Smooth muscle cell (in vitro differentiated cells): ENCODE results near the gene RWDD1. TPM values are rescaled to one million over a fixed set of nuclear protein-coding genes. Genes with fewer than 3 reads are reported as not detected.
"Not testable (repeated sequence)": the region's sequence is repeated elsewhere in the genome, so short reads cannot be mapped to it uniquely, and the experiment has no call there.

Experiments used
- DNase-seq: peaks from one replicate; lab custom pipeline; 2025; ENCODE audit not compliant: unreplicated experiment; lab: John Stamatoyannopoulos, UW
- H2AFZ ChIP-seq: fragments of 200-600 bp; sonication (generic); 2 replicates; pipeline ENCODE4 v1.6.0; 2016; ENCODE audit warnings: antibody characterized with exemption, low read depth, mild to moderate bottlenecking
- H3F3A ChIP-seq: fragments of 200-600 bp; sonication (generic); 2 replicates; pipeline ENCODE4 v1.6.0; 2017; ENCODE audit warnings: antibody characterized with exemption, low read depth
- H3K27ac ChIP-seq: fragments of 200-600 bp; sonication (generic); 2 replicates; pipeline ENCODE4 v1.5.1; 2016; ENCODE audit warnings: low read depth, mild to moderate bottlenecking
- H3K27me3 ChIP-seq: fragments of 200-600 bp; sonication (generic); 2 replicates; pipeline ENCODE4 v1.6.1; 2016; ENCODE audit warnings: low read depth, mild to moderate bottlenecking
- H3K36me3 ChIP-seq: fragments of 200-600 bp; sonication (generic); 2 replicates; pipeline ENCODE4 v1.5.1; 2016; ENCODE audit warnings: low read depth
- H3K4me1 ChIP-seq: fragments of 200-600 bp; sonication (generic); 2 replicates; pipeline ENCODE4 v1.5.1; 2016; ENCODE audit warnings: low read depth
- H3K4me2 ChIP-seq: fragments of 200-600 bp; sonication (generic); 2 replicates; pipeline ENCODE4 v1.6.0; 2016; ENCODE audit warnings: mild to moderate bottlenecking
- H3K4me3 ChIP-seq: fragments of 200-600 bp; sonication (generic); 2 replicates; pipeline ENCODE4 v1.5.1; 2016; ENCODE audit warnings: mild to moderate bottlenecking
- H3K79me2 ChIP-seq: fragments of 200-600 bp; sonication (generic); 2 replicates; pipeline ENCODE4 v1.6.0; 2016; ENCODE audit warnings: low read depth, mild to moderate bottlenecking
- H3K9ac ChIP-seq: fragments of 200-600 bp; sonication (generic); 2 replicates; pipeline ENCODE4 v1.6.0; 2016; ENCODE audit warnings: low read depth
- H3K9me3 ChIP-seq: fragments of 200-600 bp; sonication (generic); replicated peaks from 2 replicates; pipeline ENCODE4 v1.5.1; 2016; ENCODE audit warnings: low read depth
- H4K20me1 ChIP-seq: fragments of 200-600 bp; sonication (generic); 2 replicates; pipeline ENCODE4 v1.6.0; 2016; ENCODE audit warnings: low read depth
- CTCF ChIP-seq: fragments of 200-600 bp; sonication (generic); IDR thresholded peaks from 2 replicates; pipeline ENCODE4 v1.5.1; 2017; ENCODE audit warnings: borderline replicate concordance, mild to moderate bottlenecking, antibody characterized with exemption; ENCODE audit not compliant: insufficient read depth, poor library complexity, severe bottlenecking
- WGBS: methylation state at CpG from one replicate; pipeline ENCODE4 v1.1.7; 2016; ENCODE audit warnings: low lambda C conversion rate; 5-methylcytosine and 5-hydroxymethylcytosine counted together
- polyA plus RNA-seq: library from polyadenylated mRNA; unstranded; fragments of >200 nt; fragmentation: Nextera tagmentation; extraction: Ambion mirVana; gene quantifications from 2 replicates; pipeline ENCODE4 v1.2.1, GENCODE V29; 2016
- total RNA-seq: library from RNA; depleted of rRNA; stranded (reverse); fragments of >200 nt; gene quantifications from 2 replicates; pipeline ENCODE4 v1.2.3, GENCODE V29; 2014

The RWDD1 gene
- total and polyA plus RNA-seq, 2 experiments from 2014 or later, result 64.0 to 69.4 TPM

- H3K4me1 ChIP-seq, result no peaks in the 10 kb centered on the region
- H3F3A ChIP-seq, result no peaks in the 10 kb centered on the region
- TF ChIP-seq CTCF, result no peak
- no peak overlapping the region for H3K4me2 ChIP-seq
- H3K36me3 ChIP-seq, result peaks cover 40% of the 10 kb centered on the region
- no peak overlapping the region for H3K9ac ChIP-seq
- no peaks in the 10 kb centered on the region for H3K27me3 ChIP-seq
- peaks cover 50% of the 10 kb centered on the region for H3K79me2 ChIP-seq
- DNase-seq, result no peak
- H3K27ac ChIP-seq, result no peak overlapping the region
- H2AFZ ChIP-seq, result no peak overlapping the region
- H3K9me3 ChIP-seq, result no peaks in the 10 kb centered on the region
- peaks cover 35% of the 10 kb centered on the region for H4K20me1 ChIP-seq
- H3K4me3 ChIP-seq, result no peak overlapping the region
Observed at GRCh38 chr6:116586276-116586675, 15.0 kb downstream of the RWDD1 start.

- Histone ChIP-seq H3K36me3 (peaks cover 42% of the 10 kb centered on the region), H3K79me2 (peaks cover 46% of the 10 kb centered on the region), H3K4me1 (no peaks in the 10 kb centered on the region), H3K9me3 (no peaks in the 10 kb centered on the region), H2AFZ (no peak overlapping the region), H3K27me3 (no peaks in the 10 kb centered on the region), H3K4me3 (no peak overlapping the region), H4K20me1 (peaks cover 35% of the 10 kb centered on the region), H3F3A (no peaks in the 10 kb centered on the region), H3K4me2 (no peak overlapping the region), H3K9ac (no peak overlapping the region), H3K27ac (no peak overlapping the region)
- no peak for DNase-seq
- WGBS, result 97% methylated on average over 2 of the region's 2 CpGs
- TF ChIP-seq CTCF, result no peak
Observed at GRCh38 chr6:116586738-116587137, 15.4 kb downstream of the RWDD1 start.

- no peak overlapping the region for H3K27ac ChIP-seq
- no peak overlapping the region for H2AFZ ChIP-seq
- no peak for DNase-seq
- no peaks in the 10 kb centered on the region for H3F3A ChIP-seq
- H3K79me2 ChIP-seq, result no peaks in the 10 kb centered on the region
- H3K36me3 ChIP-seq, result peaks cover 31% of the 10 kb centered on the region
- H4K20me1 ChIP-seq, result no peaks in the 10 kb centered on the region
- 96% methylated on average over 3 of the region's 3 CpGs for WGBS
- no peak overlapping the region for H3K9ac ChIP-seq
- no peak for TF ChIP-seq CTCF
- no peaks in the 10 kb centered on the region for H3K9me3 ChIP-seq
- no peaks in the 10 kb centered on the region for H3K27me3 ChIP-seq
- H3K4me1 ChIP-seq, result no peaks in the 10 kb centered on the region
- H3K4me2 ChIP-seq, result no peak overlapping the region
- H3K4me3 ChIP-seq, result no peak overlapping the region
Observed at GRCh38 chr6:116595247-116595646, 23.9 kb downstream of the RWDD1 start.

GRCh38 chr6:116596815-116597214, 25.5 kb downstream of the RWDD1 start:
- Histone ChIP-seq H3K79me2 (no peaks in the 10 kb centered on the region), H3K4me3 (no peak overlapping the region), H3K27me3 (no peaks in the 10 kb centered on the region), H3K4me1 (no peaks in the 10 kb centered on the region), H3K4me2 (no peak overlapping the region), H4K20me1 (no peaks in the 10 kb centered on the region), H3K36me3 (peaks cover 16% of the 10 kb centered on the region), H3F3A (no peaks in the 10 kb centered on the region), H3K27ac (no peak overlapping the region), H2AFZ (no peak overlapping the region), H3K9ac (no peak overlapping the region), H3K9me3 (no peaks in the 10 kb centered on the region)
- WGBS, result 85% methylated on average over 4 of the region's 4 CpGs
- DNase-seq, result no peak
- TF ChIP-seq CTCF, result no peak

- not testable (repeated sequence) for H2AFZ ChIP-seq, H3K27ac ChIP-seq, H3K79me2 ChIP-seq, H3K4me3 ChIP-seq, H3K27me3 ChIP-seq, H4K20me1 ChIP-seq, DNase-seq, H3F3A ChIP-seq, H3K4me2 ChIP-seq, H3K9ac ChIP-seq, H3K9me3 ChIP-seq, H3K36me3 ChIP-seq, H3K4me1 ChIP-seq
- WGBS, result 94% methylated on average over 3 of the region's 3 CpGs
Observed at GRCh38 chr6:116603916-116604315, 32.6 kb downstream of the RWDD1 start.

GRCh38 chr6:116604868-116605267, 33.6 kb downstream of the RWDD1 start:
- H3K4me3 ChIP-seq, DNase-seq, H3K27ac ChIP-seq, H3K4me2 ChIP-seq, H3K79me2 ChIP-seq, H4K20me1 ChIP-seq, H3K9me3 ChIP-seq, H3K27me3 ChIP-seq, H2AFZ ChIP-seq, H3F3A ChIP-seq, H3K36me3 ChIP-seq, H3K4me1 ChIP-seq, H3K9ac ChIP-seq: not testable (repeated sequence)
- WGBS, result 89% methylated on average over 3 of the region's 3 CpGs
